ENCODE data around the gene FES. TPM values are rescaled to one million over a fixed set of nuclear protein-coding genes. Genes with fewer than 3 reads are reported as not detected.

Gene FES
- total RNA-seq, 1 experiment from 2014 or later, result 6.7 TPM

- Mint-ChIP-seq H3K36me3 (ENCODE audit: insufficient read depth in 1 of 3, low read depth in 3 of 3) (peaks cover 4 to 10% (median 9%) of the 10 kb centered on the region in 3 experiments; a peak in 6 of 7 replicates), H3K4me1 (peaks cover 3 to 8% of the 10 kb centered on the region in 2 experiments; a peak in 3 of 4 replicates), H3K27me3 (ENCODE audit: low read depth) (no peaks in the 10 kb centered on the region; the same call in 1 of the 2 replicates), H3K4me3 (no peak overlapping the region), H3K9me3 (no peaks in the 10 kb centered on the region; a peak in 1 of 5 replicates), H3K27ac (no peak overlapping the region; a peak in 1 of 7 replicates)
- Histone ChIP-seq H2BK12ac (ENCODE audit: insufficient read length, low read depth, low read length) (no peak overlapping the region), H3K56ac (ENCODE audit: insufficient read length, low read depth, low read length) (no peak overlapping the region), H3K27me3 (ENCODE audit: insufficient read depth, low read length) (no peaks in the 10 kb centered on the region), H3K4me2 (ENCODE audit: insufficient read depth, insufficient read length, low read length) (no peak overlapping the region), H3K27ac (ENCODE audit: insufficient read length, low read depth, low read length) (no peak overlapping the region), H4K91ac (ENCODE audit: insufficient read length, low read depth, low read length) (no peak overlapping the region), H3K79me2 (ENCODE audit: insufficient read depth, low read length) (no peaks in the 10 kb centered on the region), H3K9me3 (ENCODE audit: control insufficient read depth, low read depth, low read length) (no peaks in the 10 kb centered on the region), H3K23ac (ENCODE audit: insufficient read length, low read depth, low read length) (no peak overlapping the region), H3K14ac (ENCODE audit: insufficient read depth, low read length) (no peak overlapping the region), H3K18ac (ENCODE audit: insufficient read length, low read depth, low read length) (no peak overlapping the region), H3K4ac (ENCODE audit: low read depth, low read length) (no peak overlapping the region), H2AK5ac (ENCODE audit: insufficient read length, low read length) (no peak overlapping the region), H2BK15ac (ENCODE audit: low read depth, low read length) (no peak overlapping the region), H2BK5ac (ENCODE audit: insufficient read length, low read length) (no peak overlapping the region), H3K9ac (ENCODE audit: extremely low read depth, insufficient read length, low read length) (no peak overlapping the region), H2BK20ac (ENCODE audit: low read depth, low read length, poor library complexity, severe bottlenecking) (no peak overlapping the region), H2BK120ac (ENCODE audit: low read depth, low read length, poor library complexity, severe bottlenecking) (no peak overlapping the region), H4K20me1 (ENCODE audit: control insufficient read depth, insufficient read depth, insufficient read length) (no peaks in the 10 kb centered on the region), H3K79me1 (ENCODE audit: insufficient read depth, low read depth, low read length, poor library complexity, severe bottlenecking) (no peaks in the 10 kb centered on the region), H4K8ac (replicated peaks; ENCODE audit: insufficient read length, low read depth, low read length) (no peak overlapping the region), H2AFZ (ENCODE audit: low read length) (no peak overlapping the region), H3T11ph (ENCODE audit: low read length) (no peak overlapping the region), H3K4me1 (ENCODE audit: insufficient read depth, low read length) (no peaks in the 10 kb centered on the region; the same call in 1 of the 2 replicates), H4K5ac (ENCODE audit: insufficient read length, low read depth, low read length) (no peak overlapping the region), H3K23me2 (ENCODE audit: insufficient read length, low read depth, low read length, poor library complexity, severe bottlenecking) (no peaks in the 10 kb centered on the region)
- TF ChIP-seq, protein P1, sequence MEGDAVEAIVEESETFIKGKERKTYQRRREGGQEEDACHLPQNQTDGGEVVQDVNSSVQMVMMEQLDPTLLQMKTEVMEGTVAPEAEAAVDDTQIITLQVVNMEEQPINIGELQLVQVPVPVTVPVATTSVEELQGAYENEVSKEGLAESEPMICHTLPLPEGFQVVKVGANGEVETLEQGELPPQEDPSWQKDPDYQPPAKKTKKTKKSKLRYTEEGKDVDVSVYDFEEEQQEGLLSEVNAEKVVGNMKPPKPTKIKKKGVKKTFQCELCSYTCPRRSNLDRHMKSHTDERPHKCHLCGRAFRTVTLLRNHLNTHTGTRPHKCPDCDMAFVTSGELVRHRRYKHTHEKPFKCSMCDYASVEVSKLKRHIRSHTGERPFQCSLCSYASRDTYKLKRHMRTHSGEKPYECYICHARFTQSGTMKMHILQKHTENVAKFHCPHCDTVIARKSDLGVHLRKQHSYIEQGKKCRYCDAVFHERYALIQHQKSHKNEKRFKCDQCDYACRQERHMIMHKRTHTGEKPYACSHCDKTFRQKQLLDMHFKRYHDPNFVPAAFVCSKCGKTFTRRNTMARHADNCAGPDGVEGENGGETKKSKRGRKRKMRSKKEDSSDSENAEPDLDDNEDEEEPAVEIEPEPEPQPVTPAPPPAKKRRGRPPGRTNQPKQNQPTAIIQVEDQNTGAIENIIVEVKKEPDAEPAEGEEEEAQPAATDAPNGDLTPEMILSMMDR (conservative IDR thresholded peaks at IDR 0.05), result peak; percentile 18; the same call in 1 of the 3 replicates
- no CpG with 5 or more reads among the region's 33 CpGs for WGBS (ENCODE audit: extremely low coverage, insufficient read length, low lambda C conversion rate)
- no peak for DNase-seq
Measured at GRCh38 chr15:90893175-90894090, 9.1 kb downstream of the FES start.

All from H9 (cell line).